Thoracic aorta (tissue), 2 donors: ENCODE data around the gene ANKFN1. TPM values are rescaled to one million over a fixed set of nuclear protein-coding genes. Genes with fewer than 3 reads are reported as not detected.

Experiments
- ATAC-seq: fragments of 150-250 bp; one replicate; pipeline ENCODE4 v1.8.0; 2017; ENCODE audit warnings: low read depth; ENCODE audit not compliant: insufficient number of reproducible peaks, low FRiP score
- DNase-seq: peaks from one replicate; pipeline ENCODE4 v3.0.0-alpha.2; 2020; ENCODE audit warnings: low spot score
- H3K27ac ChIP-seq, 2 donors: fragments of 200-600 bp; sonication (generic); 1 replicate in 1 of 2; 2 replicates in 1 of 2; pipeline ENCODE4 v1.5.1; 2016; ENCODE audit warnings: mild to moderate bottlenecking in 2 of 2, moderate library complexity in 2 of 2
- H3K27me3 ChIP-seq: fragments of 200-600 bp; sonication (generic); replicated peaks from 2 replicates; pipeline ENCODE4 v1.6.0; 2016; ENCODE audit warnings: mild to moderate bottlenecking; ENCODE audit not compliant: insufficient read depth
- H3K36me3 ChIP-seq: fragments of 200-600 bp; sonication (generic); one replicate; pipeline ENCODE4 v1.5.1; 2016
- H3K4me1 ChIP-seq, 2 donors: fragments of 200-600 bp; sonication (generic); 1 replicate in 1 of 2; 2 replicates in 1 of 2; pipeline versions ENCODE4 v1.5.1 to v1.6.0; 2016; ENCODE audit warnings: low read depth in 2 of 2, mild to moderate bottlenecking in 1 of 2; ENCODE audit not compliant: control insufficient read depth in 1 of 2
- H3K4me3 ChIP-seq: fragments of 200-600 bp; sonication (generic); 2 replicates; pipeline ENCODE4 v1.5.1; 2016; ENCODE audit warnings: mild to moderate bottlenecking
- H3K9me3 ChIP-seq: fragments of 200-600 bp; sonication (generic); 2 replicates; pipeline ENCODE4 v1.5.1; 2016
- CTCF ChIP-seq: fragments of 200-600 bp; sonication (generic); IDR thresholded peaks from one replicate; pipeline ENCODE4 v1.5.1; 2019; ENCODE audit warnings: antibody characterized with exemption
- total RNA-seq, 2 donors: library from RNA; depleted of rRNA; stranded (reverse); fragments of >200 nt; gene quantifications; one replicate each; pipeline versions ENCODE4 v1.1.0 to v1.2.3, GENCODE V29; 2016

ANKFN1 gene
- total RNA-seq, 2 donors from 2014 or later: 0.68 TPM; not detected in 1

GRCh38 chr17:56432443-56432842 is 279.2 kb downstream of the ANKFN1 start:
- ATAC-seq: no peak

GRCh38 chr17:56434610-56435009 is 281.3 kb downstream of the ANKFN1 start:
- H3K9me3 ChIP-seq: no peaks in the 10 kb centered on the region
- no peak overlapping the region for H3K27ac ChIP-seq
- TF ChIP-seq CTCF: no peak
- DNase-seq (no peak), ATAC-seq (no peak)
- H3K27me3 ChIP-seq: no peaks in the 10 kb centered on the region
- no peak overlapping the region for H3K4me3 ChIP-seq
- H3K36me3 ChIP-seq: no peaks in the 10 kb centered on the region
- no peaks in the 10 kb centered on the region for H3K4me1 ChIP-seq

More at GRCh38 chr17:56432443-56432842, 279.2 kb downstream of the ANKFN1 start:
- Histone ChIP-seq H3K27me3 (no peaks in the 10 kb centered on the region), H3K4me3 (no peak overlapping the region), H3K27ac (no peak overlapping the region), H3K4me1 (no peaks in the 10 kb centered on the region), H3K36me3 (no peaks in the 10 kb centered on the region), H3K9me3 (no peaks in the 10 kb centered on the region)
- DNase-seq: no peak
- TF ChIP-seq CTCF: no peak

GRCh38 chr17:56436142-56436541 is 282.9 kb downstream of the ANKFN1 start:
- H3K27me3 ChIP-seq: no peaks in the 10 kb centered on the region
- no peak overlapping the region for H3K4me3 ChIP-seq
- no peaks in the 10 kb centered on the region for H3K4me1 ChIP-seq
- H3K36me3 ChIP-seq: no peaks in the 10 kb centered on the region
- ATAC-seq (no peak), DNase-seq (no peak)
- H3K9me3 ChIP-seq: no peaks in the 10 kb centered on the region
- no peak overlapping the region for H3K27ac ChIP-seq
- no peak for TF ChIP-seq CTCF

GRCh38 chr17:56440419-56440818 is 287.1 kb downstream of the ANKFN1 start:
- no peaks in the 10 kb centered on the region for H3K27me3 ChIP-seq
- no peaks in the 10 kb centered on the region for H3K4me1 ChIP-seq
- DNase-seq: no peak
- H3K27ac ChIP-seq: no peak overlapping the region
- TF ChIP-seq CTCF: no peak
- H3K9me3 ChIP-seq: no peaks in the 10 kb centered on the region
- no peak overlapping the region for H3K4me3 ChIP-seq
- ATAC-seq: no peak
- no peaks in the 10 kb centered on the region for H3K36me3 ChIP-seq

GRCh38 chr17:56441308-56441707 is 288.0 kb downstream of the ANKFN1 start:
- H3K27me3 ChIP-seq: no peaks in the 10 kb centered on the region
- H3K27ac ChIP-seq: no peak overlapping the region
- DNase-seq: no peak
- TF ChIP-seq CTCF: no peak
- no peaks in the 10 kb centered on the region for H3K9me3 ChIP-seq
- ATAC-seq: no peak
- H3K4me3 ChIP-seq: no peak overlapping the region
- H3K4me1 ChIP-seq: no peaks in the 10 kb centered on the region
- no peaks in the 10 kb centered on the region for H3K36me3 ChIP-seq
